Activated naive CD8-positive, alpha-beta T cell treated with anti-CD3 and anti-CD28 coated beads, Interleukin-2, amount 10 ng/mL, durations not matched to agents 7 days and 5 days (primary cell): ENCODE results near the gene SEC24A. TPM values are rescaled to one million over a fixed set of nuclear protein-coding genes. Genes with fewer than 3 reads are reported as not detected.
"Not testable (repeated sequence)": the region's sequence is repeated elsewhere in the genome, so short reads cannot be mapped to it uniquely, and the experiment has no call there.

ENCODE experiments used
- ATAC-seq: fragments of 150-1000 bp; cut with Tn5 transposase; one replicate; pipeline ENCODE4 v1.10.0; 2021; ENCODE audit warnings: low read depth, moderate library complexity
- POLR2A ChIA-PET: fragments of 350-600 bp; sonication (Branson Sonifier 250); formaldehyde crosslinking; loops from one replicate; lab custom pipeline; 2021; ENCODE audit warnings: antibody characterized with exemption; lab: Charles Lee
- DNase-seq: peaks from one replicate; pipeline ENCODE4 v3.0.0; 2021
- H3K27ac Mint-ChIP-seq: one replicate; pipeline ENCODE4 v1.8.0; 2022; ENCODE audit warnings: mild to moderate bottlenecking, mixed read lengths
- H3K27me3 Mint-ChIP-seq: one replicate; pipeline ENCODE4 v1.8.0; 2022; ENCODE audit warnings: mild to moderate bottlenecking, moderate library complexity, mixed read lengths
- H3K36me3 Mint-ChIP-seq: one replicate; pipeline ENCODE4 v1.8.0; 2021; ENCODE audit warnings: mild to moderate bottlenecking, mixed read lengths
- H3K4me1 Mint-ChIP-seq: one replicate; pipeline ENCODE4 v1.8.0; 2021; ENCODE audit warnings: mixed read lengths
- H3K4me3 Mint-ChIP-seq: one replicate; pipeline ENCODE4 v1.8.0; 2022; ENCODE audit warnings: mild to moderate bottlenecking, moderate library complexity, mixed read lengths
- H3K9me3 Mint-ChIP-seq: one replicate; pipeline ENCODE4 v1.8.0; 2021; ENCODE audit warnings: mixed read lengths
- total RNA-seq, 2 experiments: library from RNA; stranded (reverse); gene quantifications; one replicate each; pipeline ENCODE4 v1.2.3, GENCODE V29; 2021

The SEC24A gene
- total RNA-seq, 2 experiments from 2014 or later: 20.5 to 20.6 TPM

- peaks cover 21% of the 10 kb centered on the region for H3K36me3 Mint-ChIP-seq
- no peak for DNase-seq
- no peak overlapping the region for H3K27ac Mint-ChIP-seq
- POLR2A ChIA-PET: interaction anchor here (0.7 kb wide), 2 partner anchors 19 to 25 kb away, joined by 3 to 4 read pairs; no protein-coding TSS in a partner anchor
- H3K4me1 Mint-ChIP-seq: peaks cover 13% of the 10 kb centered on the region
- no peak for ATAC-seq
- no peaks in the 10 kb centered on the region for H3K9me3 Mint-ChIP-seq
- H3K27me3 Mint-ChIP-seq: no peaks in the 10 kb centered on the region
- H3K4me3 Mint-ChIP-seq: no peak overlapping the region
Observed at GRCh38 chr5:134659922-134660321, 11.3 kb downstream of the SEC24A start.

- H3K4me1 Mint-ChIP-seq: peaks cover 9% of the 10 kb centered on the region
- DNase-seq (no peak), ATAC-seq (no peak)
- H3K36me3 Mint-ChIP-seq: peaks cover 16% of the 10 kb centered on the region
- no peak overlapping the region for H3K27ac Mint-ChIP-seq
- no peaks in the 10 kb centered on the region for H3K9me3 Mint-ChIP-seq
- no peaks in the 10 kb centered on the region for H3K27me3 Mint-ChIP-seq
- no peak overlapping the region for H3K4me3 Mint-ChIP-seq
- POLR2A ChIA-PET: no interaction called here
Observed at GRCh38 chr5:134662971-134663370, 14.4 kb downstream of the SEC24A start.

- Mint-ChIP-seq H3K9me3 (no peaks in the 10 kb centered on the region), H3K4me1 (peaks cover 4% of the 10 kb centered on the region), H3K27ac (no peak overlapping the region), H3K36me3 (peaks cover 11% of the 10 kb centered on the region), H3K27me3 (no peaks in the 10 kb centered on the region), H3K4me3 (no peak overlapping the region)
- POLR2A ChIA-PET: interaction anchor here (0.7 kb wide), 2 partner anchors 322 to 620 kb away, joined by 3 to 5 read pairs; no protein-coding TSS in a partner anchor
- DNase-seq (no peak), ATAC-seq (no peak)
Observed at GRCh38 chr5:134664448-134664847, 15.9 kb downstream of the SEC24A start.

- H3K9me3 Mint-ChIP-seq, H3K4me3 Mint-ChIP-seq, DNase-seq, H3K27me3 Mint-ChIP-seq, H3K4me1 Mint-ChIP-seq, POLR2A ChIA-PET, H3K27ac Mint-ChIP-seq, ATAC-seq: not testable (repeated sequence)
- H3K36me3 Mint-ChIP-seq: peaks cover 11% of the 10 kb centered on the region
Observed at GRCh38 chr5:134673546-134673945, 25.0 kb downstream of the SEC24A start.

- not testable (repeated sequence) for H3K27me3 Mint-ChIP-seq, DNase-seq, H3K4me1 Mint-ChIP-seq, H3K9me3 Mint-ChIP-seq, H3K4me3 Mint-ChIP-seq, ATAC-seq, H3K27ac Mint-ChIP-seq
- peaks cover 11% of the 10 kb centered on the region for H3K36me3 Mint-ChIP-seq
- POLR2A ChIA-PET: interaction anchor here (0.7 kb wide), 1 partner anchor 364 kb away, joined by 3 read pairs; no protein-coding TSS in a partner anchor
Observed at GRCh38 chr5:134677357-134677756, 28.8 kb downstream of the SEC24A start.

- H3K27me3 Mint-ChIP-seq, H3K9me3 Mint-ChIP-seq, H3K4me1 Mint-ChIP-seq, ATAC-seq, H3K27ac Mint-ChIP-seq, DNase-seq, H3K4me3 Mint-ChIP-seq, POLR2A ChIA-PET: not testable (repeated sequence)
- H3K36me3 Mint-ChIP-seq: peaks cover 41% of the 10 kb centered on the region
Observed at GRCh38 chr5:134690144-134690543, 41.6 kb downstream of the SEC24A start.

- Mint-ChIP-seq H3K36me3 (peaks cover 35% of the 10 kb centered on the region), H3K9me3 (no peaks in the 10 kb centered on the region), H3K27me3 (no peaks in the 10 kb centered on the region), H3K4me3 (no peak overlapping the region), H3K27ac (no peak overlapping the region), H3K4me1 (no peaks in the 10 kb centered on the region)
- POLR2A ChIA-PET: no interaction called here
- DNase-seq (no peak), ATAC-seq (no peak)
Observed at GRCh38 chr5:134692722-134693121, 44.1 kb downstream of the SEC24A start.

- no peak for ATAC-seq
- POLR2A ChIA-PET: no interaction called here
- Mint-ChIP-seq H3K36me3 (peaks cover 28% of the 10 kb centered on the region), H3K27me3 (no peaks in the 10 kb centered on the region), H3K4me3 (no peak overlapping the region), H3K27ac (no peak overlapping the region), H3K4me1 (no peaks in the 10 kb centered on the region), H3K9me3 (no peaks in the 10 kb centered on the region)
- DNase-seq: no peak
Observed at GRCh38 chr5:134708301-134708700, 59.7 kb downstream of the SEC24A start.

GRCh38 chr5:134714120-134714519, 65.5 kb downstream of the SEC24A start:
- Mint-ChIP-seq H3K9me3 (no peaks in the 10 kb centered on the region), H3K4me3 (no peak overlapping the region), H3K27me3 (no peaks in the 10 kb centered on the region), H3K27ac (no peak overlapping the region), H3K4me1 (no peaks in the 10 kb centered on the region), H3K36me3 (peaks cover 18% of the 10 kb centered on the region)
- POLR2A ChIA-PET: no interaction called here
- ATAC-seq: no peak
- no peak for DNase-seq

- Mint-ChIP-seq H3K9me3 (no peaks in the 10 kb centered on the region), H3K4me1 (no peaks in the 10 kb centered on the region), H3K4me3 (no peak overlapping the region), H3K36me3 (peaks cover 18% of the 10 kb centered on the region), H3K27me3 (no peaks in the 10 kb centered on the region), H3K27ac (no peak overlapping the region)
- DNase-seq: no peak
- ATAC-seq: no peak
- POLR2A ChIA-PET: no interaction called here
Observed at GRCh38 chr5:134714541-134714940, 66.0 kb downstream of the SEC24A start.

- H3K4me3 Mint-ChIP-seq, ATAC-seq, DNase-seq, H3K9me3 Mint-ChIP-seq, H3K27ac Mint-ChIP-seq, H3K27me3 Mint-ChIP-seq, H3K4me1 Mint-ChIP-seq, POLR2A ChIA-PET: not testable (repeated sequence)
- H3K36me3 Mint-ChIP-seq: peaks cover 19% of the 10 kb centered on the region
Observed at GRCh38 chr5:134715466-134715865, 66.9 kb downstream of the SEC24A start.

- ATAC-seq (no peak), DNase-seq (no peak)
- H3K36me3 Mint-ChIP-seq: peaks cover 10% of the 10 kb centered on the region
- POLR2A ChIA-PET: no interaction called here
- no peaks in the 10 kb centered on the region for H3K9me3 Mint-ChIP-seq
- no peak overlapping the region for H3K4me3 Mint-ChIP-seq
- no peaks in the 10 kb centered on the region for H3K27me3 Mint-ChIP-seq
- H3K27ac Mint-ChIP-seq: no peak overlapping the region
- H3K4me1 Mint-ChIP-seq: no peaks in the 10 kb centered on the region
Observed at GRCh38 chr5:134724872-134725271, 76.3 kb downstream of the SEC24A start.

GRCh38 chr5:134732819-134733218, 84.2 kb downstream of the SEC24A start:
- Mint-ChIP-seq H3K4me1 (peaks cover 1% of the 10 kb centered on the region), H3K27ac (no peak overlapping the region), H3K9me3 (no peaks in the 10 kb centered on the region), H3K27me3 (no peaks in the 10 kb centered on the region), H3K36me3 (no peaks in the 10 kb centered on the region), H3K4me3 (no peak overlapping the region)
- DNase-seq (no peak), ATAC-seq (no peak)
- POLR2A ChIA-PET: no interaction called here

- Mint-ChIP-seq H3K27ac (no peak overlapping the region), H3K4me1 (peaks cover 14% of the 10 kb centered on the region), H3K36me3 (no peaks in the 10 kb centered on the region), H3K27me3 (no peaks in the 10 kb centered on the region), H3K9me3 (no peaks in the 10 kb centered on the region), H3K4me3 (no peak overlapping the region)
- no peak for ATAC-seq
- POLR2A ChIA-PET: no interaction called here
- DNase-seq: no peak
Observed at GRCh38 chr5:134735243-134735642, 86.7 kb downstream of the SEC24A start.
